ENCODE measurements around the gene PSMG2.

Gene PSMG2

GRCh38 chr18:12766986-12767433 lies 64.2 kb downstream of the PSMG2 start:
- no peak for DNase-seq

DNA sequence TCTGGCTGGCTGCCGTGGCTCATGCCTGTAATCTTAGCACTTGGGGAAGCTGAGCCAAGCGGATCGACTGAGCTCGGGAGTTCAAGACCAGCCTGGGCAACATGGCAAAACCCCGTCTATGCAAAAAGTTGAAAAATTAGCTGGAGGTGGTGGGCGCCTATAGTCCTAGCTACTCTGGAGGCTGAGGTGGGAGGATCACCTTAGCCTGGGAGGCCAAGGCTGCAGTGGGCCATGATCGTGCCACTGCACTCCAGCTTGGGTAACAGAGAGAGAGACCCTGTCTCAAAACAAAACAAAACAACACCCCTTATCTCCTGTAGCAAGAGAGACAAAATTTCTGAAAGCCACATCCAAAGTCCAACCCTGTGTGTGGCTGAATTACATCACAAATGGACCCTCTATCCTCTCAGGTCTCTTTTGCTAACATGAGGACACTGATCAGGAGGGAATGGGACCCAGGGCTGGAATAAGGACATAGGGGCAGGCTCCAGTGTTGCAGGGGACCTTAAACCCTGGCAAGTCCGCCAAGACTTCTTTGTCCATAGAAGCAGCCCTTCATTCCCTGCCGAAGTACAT lies 64.8 kb downstream of the PSMG2 start:
- no peak for DNase-seq

GRCh38 chr18:12768625-12769024 lies 65.8 kb downstream of the PSMG2 start:
- DNase-seq: no peak

DNA sequence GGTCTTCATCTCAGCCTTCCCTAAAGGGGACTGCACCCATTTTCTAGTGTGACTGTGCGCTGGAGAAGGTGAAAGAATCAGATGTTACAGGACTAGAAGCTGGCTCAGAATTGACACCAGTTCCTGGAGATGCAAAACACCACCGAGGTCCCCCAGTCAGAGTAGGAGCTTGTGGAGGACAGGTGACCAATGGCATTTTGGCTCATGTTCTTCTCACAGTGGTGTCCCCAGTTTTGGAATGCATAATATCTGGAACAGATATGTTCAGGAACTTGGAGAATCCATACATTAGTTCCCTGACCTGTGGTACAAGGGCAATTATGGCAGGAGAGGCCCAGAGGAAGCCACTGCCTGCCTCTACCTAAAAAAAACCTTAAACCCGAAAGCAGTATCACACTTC lies 66.3 kb downstream of the PSMG2 start:
- no peak for DNase-seq

GRCh38 chr18:12769644-12770440 lies 67.0 kb downstream of the PSMG2 start:
- DNase-seq: no peak

DNA sequence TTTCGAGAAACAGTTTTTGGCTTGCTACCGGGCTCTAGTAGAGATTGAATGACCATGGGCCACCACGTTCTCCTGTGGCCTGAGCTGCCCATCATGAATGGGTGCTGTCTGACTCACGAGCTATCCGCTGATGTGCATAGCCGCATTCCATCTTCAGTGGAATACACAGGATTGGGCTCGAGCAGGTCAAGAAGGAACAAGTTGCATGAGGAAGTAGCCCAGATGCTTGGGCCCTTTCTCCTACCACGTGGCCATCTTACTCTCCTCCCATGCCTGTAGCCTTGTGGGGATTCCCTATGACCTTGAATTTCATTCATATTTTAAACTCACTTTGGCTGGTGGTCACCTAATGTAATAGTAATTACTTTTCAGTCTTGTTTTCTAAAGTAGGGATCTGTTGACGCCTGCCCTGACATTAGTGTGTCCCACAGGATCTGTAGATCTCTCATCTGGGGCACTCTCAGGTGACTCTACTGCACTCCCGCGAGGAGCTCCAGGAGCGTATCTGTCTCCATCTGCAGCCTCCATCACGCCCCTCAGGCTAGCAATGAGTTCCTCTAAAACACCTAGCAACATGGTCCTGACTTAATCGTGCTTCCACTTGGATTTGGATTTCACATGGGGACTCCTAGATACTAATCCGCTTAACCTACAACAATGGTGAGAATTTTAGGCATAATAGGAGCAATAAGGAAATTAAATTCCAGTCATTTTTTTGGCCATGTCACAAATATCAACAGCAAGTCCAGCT lies 67.8 kb downstream of the PSMG2 start:
- DNase-seq: no peak

GRCh38 chr18:12772111-12772510 lies 69.3 kb downstream of the PSMG2 start:
- no peak for DNase-seq

GRCh38 chr18:12773369-12773768 lies 70.5 kb downstream of the PSMG2 start:
- no peak for DNase-seq

- peak in 1 of 5 donors; percentile 5 for DNase-seq
Measured at GRCh38 chr18:12774982-12775381, 72.1 kb downstream of the PSMG2 start.
